Transverse colon (tissue), 3 donors: Measurements from ENCODE around the gene LTN1.

ENCODE experiments used
- CTCF ChIP-seq, 5 experiments: fragments of 200-600 bp in 3 of 5; fragments of 450-650 bp in 2 of 5; sonication (generic) in 3 of 5; IDR thresholded peaks; 1 replicate in 2 of 5; 2 replicates in 3 of 5; pipeline ENCODE4 v1.5.1; 2016 to 2017; ENCODE audit warnings: antibody characterized with exemption in 5 of 5, inconsistent platforms in 3 of 5, mild to moderate bottlenecking in 2 of 5, moderate library complexity in 1 of 5
- POLR2A ChIP-seq: fragments of 450-650 bp; IDR thresholded peaks from one replicate; pipeline ENCODE4 v1.6.1; 2016; ENCODE audit warnings: antibody characterized with exemption, mild to moderate bottlenecking, moderate library complexity

GRCh38 chr21:29025328-29025713, 32.6 kb upstream of the LTN1 start:
- peak in 1 of 5 experiments; percentile 2 for TF ChIP-seq CTCF (IDR thresholded peaks at IDR 0.05)
- TF ChIP-seq POLR2A: no peak
